Activated CD8-positive, alpha-beta T cell treated with anti-CD3 and anti-CD28 coated beads for 36 hours (primary cell): ENCODE measurements around the gene ATP4B. TPM values are rescaled to one million over a fixed set of nuclear protein-coding genes. Genes with fewer than 3 reads are reported as not detected.
"Not testable (repeated sequence)": the region's sequence is repeated elsewhere in the genome, so short reads cannot be mapped to it uniquely, and the experiment has no call there.

Source experiments
- ATAC-seq: fragments of 200-7000 bp; cut with Tn5 transposase; one replicate; pipeline ENCODE4 v1.10.0; 2021; ENCODE audit warnings: mild to moderate bottlenecking, moderate library complexity
- CTCF ChIA-PET: fragments of 350-600 bp; sonication (Branson Sonifier 250); formaldehyde crosslinking; loops from one replicate; lab custom pipeline; 2021; ENCODE audit warnings: antibody characterized with exemption; lab: Charles Lee
- POLR2A ChIA-PET: fragments of 350-600 bp; sonication (Branson Sonifier 250); formaldehyde crosslinking; loops from one replicate; lab custom pipeline; 2021; ENCODE audit warnings: antibody characterized with exemption; lab: Charles Lee
- DNase-seq: peaks from one replicate; pipeline ENCODE4 v3.0.0-alpha.2; 2020
- H3K27ac Mint-ChIP-seq: one replicate; pipeline ENCODE4 v1.8.0; 2021; ENCODE audit warnings: mild to moderate bottlenecking, mixed read lengths
- H3K27me3 Mint-ChIP-seq: one replicate; pipeline ENCODE4 v1.8.0; 2021; ENCODE audit warnings: mixed read lengths
- H3K36me3 Mint-ChIP-seq: one replicate; pipeline ENCODE4 v1.8.0; 2021; ENCODE audit warnings: low read depth, mixed read lengths
- H3K4me1 Mint-ChIP-seq: one replicate; pipeline ENCODE4 v1.8.0; 2021; ENCODE audit warnings: low read depth, mixed read lengths
- H3K4me3 Mint-ChIP-seq: one replicate; pipeline ENCODE4 v1.8.0; 2021; ENCODE audit warnings: mild to moderate bottlenecking, moderate library complexity, mixed read lengths
- H3K9me3 Mint-ChIP-seq: one replicate; pipeline ENCODE4 v1.8.0; 2021; ENCODE audit warnings: mixed read lengths
- intact Hi-C: fragments of 100-400 bp; cut with micrococcal nuclease; formaldehyde crosslinking; loops from one replicate; pipeline ENCODE4 v1.10.0; 2022
- total RNA-seq, 2 experiments: library from RNA; stranded (reverse); gene quantifications; one replicate each; pipeline ENCODE4 v1.2.3, GENCODE V29; 2021
- TF ChIP-seq, protein P1 (sequence below): fragments of 200-600 bp; IDR thresholded peaks from one replicate; pipeline ENCODE4 v1.8.0; 2022; ENCODE audit warnings: antibody characterized with exemption, mild to moderate bottlenecking

Gene ATP4B
- total RNA-seq, 2 experiments from 2014 or later = not detected

DNA sequence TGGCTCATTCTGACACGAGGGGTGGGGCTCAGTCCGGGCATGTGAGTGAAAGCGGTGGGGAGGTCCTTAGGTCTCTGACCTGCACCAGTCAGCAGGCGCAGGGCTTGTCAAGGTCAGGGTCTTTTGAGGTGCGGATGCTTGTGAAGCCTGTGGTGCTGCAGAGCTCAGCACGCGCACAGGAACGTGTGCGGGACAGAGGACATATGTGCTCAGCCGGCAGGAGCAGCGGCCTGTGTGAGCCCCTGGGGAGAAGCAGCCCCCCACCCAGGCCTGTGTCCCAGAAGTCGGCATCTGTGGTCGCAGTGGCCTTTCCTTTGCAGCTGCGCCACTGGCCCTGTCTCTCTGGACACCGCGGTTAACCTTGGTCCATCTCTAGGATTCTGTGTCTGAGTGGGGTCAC lies 30.9 kb downstream of the ATP4B start:
- H3K4me1 Mint-ChIP-seq = no peaks in the 10 kb centered on the region

DNA sequence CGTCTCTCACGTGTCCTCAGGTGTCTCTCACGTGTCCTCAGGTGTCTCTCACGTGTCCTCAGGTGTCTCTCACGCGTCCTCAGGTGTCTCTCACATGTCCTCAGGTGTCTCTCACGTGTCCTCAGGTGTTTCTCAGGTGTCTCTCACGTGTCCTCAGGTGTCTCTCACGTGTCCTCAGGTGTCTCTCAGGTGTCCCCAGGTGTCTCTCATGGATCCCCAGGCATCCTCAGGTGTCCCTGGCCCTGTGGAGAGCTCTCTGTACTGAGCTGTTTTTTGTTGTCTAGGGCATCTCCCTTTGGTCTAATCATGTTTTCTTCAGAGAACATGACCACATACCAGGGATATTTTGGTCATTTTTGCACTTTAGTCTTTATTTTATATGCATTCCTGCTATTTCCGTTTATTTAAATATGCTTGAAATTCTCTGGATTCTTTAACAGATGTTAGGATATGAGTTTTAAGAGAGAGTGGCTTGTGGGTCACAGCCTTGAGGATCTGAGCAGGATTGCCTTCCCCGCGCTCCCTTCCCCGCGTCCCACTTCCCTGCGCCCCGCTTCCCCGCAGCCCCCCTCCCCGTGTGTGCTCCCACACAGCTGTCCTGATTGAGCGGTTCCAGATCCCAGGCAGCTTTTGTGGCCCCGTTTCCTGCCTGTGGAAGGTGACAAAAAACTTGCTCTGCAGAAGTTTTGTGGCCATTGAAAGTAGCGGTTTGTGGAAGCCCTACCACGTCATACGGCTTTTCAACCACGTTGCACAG lies 31.9 kb downstream of the ATP4B start:
- DNase-seq (no peak), ATAC-seq (no peak)
- intact Hi-C loops = no loop called here
- Mint-ChIP-seq H3K27me3 (no peaks in the 10 kb centered on the region), H3K4me3 (no peak overlapping the region), H3K4me1 (no peaks in the 10 kb centered on the region), H3K27ac (no peak overlapping the region), H3K36me3 (peaks cover 45% of the 10 kb centered on the region), H3K9me3 (no peaks in the 10 kb centered on the region)
- POLR2A ChIA-PET = no interaction called here
- CTCF ChIA-PET = no interaction called here
- TF ChIP-seq, protein P1, sequence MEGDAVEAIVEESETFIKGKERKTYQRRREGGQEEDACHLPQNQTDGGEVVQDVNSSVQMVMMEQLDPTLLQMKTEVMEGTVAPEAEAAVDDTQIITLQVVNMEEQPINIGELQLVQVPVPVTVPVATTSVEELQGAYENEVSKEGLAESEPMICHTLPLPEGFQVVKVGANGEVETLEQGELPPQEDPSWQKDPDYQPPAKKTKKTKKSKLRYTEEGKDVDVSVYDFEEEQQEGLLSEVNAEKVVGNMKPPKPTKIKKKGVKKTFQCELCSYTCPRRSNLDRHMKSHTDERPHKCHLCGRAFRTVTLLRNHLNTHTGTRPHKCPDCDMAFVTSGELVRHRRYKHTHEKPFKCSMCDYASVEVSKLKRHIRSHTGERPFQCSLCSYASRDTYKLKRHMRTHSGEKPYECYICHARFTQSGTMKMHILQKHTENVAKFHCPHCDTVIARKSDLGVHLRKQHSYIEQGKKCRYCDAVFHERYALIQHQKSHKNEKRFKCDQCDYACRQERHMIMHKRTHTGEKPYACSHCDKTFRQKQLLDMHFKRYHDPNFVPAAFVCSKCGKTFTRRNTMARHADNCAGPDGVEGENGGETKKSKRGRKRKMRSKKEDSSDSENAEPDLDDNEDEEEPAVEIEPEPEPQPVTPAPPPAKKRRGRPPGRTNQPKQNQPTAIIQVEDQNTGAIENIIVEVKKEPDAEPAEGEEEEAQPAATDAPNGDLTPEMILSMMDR = no peak

More for the DNA sequence above, 30.9 kb downstream of the ATP4B start:
- Mint-ChIP-seq H3K27ac (no peak overlapping the region), H3K36me3 (peaks cover 53% of the 10 kb centered on the region), H3K9me3 (no peaks in the 10 kb centered on the region), H3K4me3 (no peak overlapping the region), H3K27me3 (no peaks in the 10 kb centered on the region)
- TF ChIP-seq, protein P1 = no peak
- ChIA-PET POLR2A (no interaction called here), CTCF (no interaction called here)
- intact Hi-C loops = no loop called here
- DNase-seq (no peak), ATAC-seq (no peak)

DNA sequence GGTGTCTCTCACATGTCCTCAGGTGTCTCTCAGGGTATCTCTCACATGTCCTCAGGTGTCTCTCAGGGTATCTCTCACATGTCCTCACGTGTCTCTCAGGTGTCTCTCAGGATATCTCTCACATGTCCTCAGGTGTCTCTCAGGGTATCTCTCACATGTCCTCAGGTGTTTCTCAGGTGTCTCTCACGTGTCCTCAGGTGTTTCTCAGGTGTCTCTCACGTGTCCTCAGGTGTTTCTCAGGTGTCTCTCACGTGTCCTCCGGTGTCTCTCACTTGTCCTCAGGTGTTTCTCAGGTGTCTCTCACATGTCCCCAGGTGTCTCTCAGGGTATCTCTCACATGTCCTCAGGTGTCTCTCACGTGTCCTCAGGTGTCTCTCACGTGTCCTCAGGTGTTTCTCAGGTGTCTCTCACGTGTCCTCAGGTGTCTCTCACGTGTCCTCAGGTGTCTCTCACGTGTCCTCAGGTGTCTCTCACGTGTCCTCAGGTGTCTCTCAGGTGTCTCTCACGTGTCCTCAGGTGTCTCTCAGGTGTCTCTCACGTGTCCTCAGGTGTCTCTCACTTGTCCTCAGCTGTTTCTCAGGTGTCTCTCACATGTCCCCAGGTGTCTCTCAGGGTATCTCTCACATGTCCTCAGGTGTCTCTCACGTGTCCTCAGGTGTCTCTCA lies 33.2 kb downstream of the ATP4B start:
- intact Hi-C loops, H3K4me3 Mint-ChIP-seq, DNase-seq, H3K4me1 Mint-ChIP-seq, H3K27me3 Mint-ChIP-seq, POLR2A ChIA-PET, CTCF ChIA-PET, H3K9me3 Mint-ChIP-seq, H3K27ac Mint-ChIP-seq, ATAC-seq: not testable (repeated sequence)
- peaks cover 41% of the 10 kb centered on the region for H3K36me3 Mint-ChIP-seq

DNA sequence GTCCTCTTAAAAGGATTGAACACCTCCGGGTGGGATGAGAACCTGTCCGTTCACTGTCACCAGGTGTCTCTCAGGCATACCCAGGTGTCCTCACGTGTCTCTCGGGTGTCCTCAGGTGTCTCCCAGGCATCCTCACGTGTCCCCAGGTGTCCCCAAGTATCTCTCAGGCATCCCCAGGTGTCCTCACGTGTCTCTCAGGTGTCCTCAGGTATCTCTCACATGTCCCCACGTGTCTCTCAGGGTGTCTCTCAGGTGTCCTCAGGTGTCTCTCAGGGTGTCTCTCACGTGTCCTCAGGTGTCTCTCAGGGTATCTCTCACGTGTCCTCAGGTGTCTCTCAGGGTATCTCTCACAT lies 33.8 kb downstream of the ATP4B start:
- Mint-ChIP-seq H3K36me3 (peaks cover 37% of the 10 kb centered on the region), H3K4me3 (no peak overlapping the region), H3K27ac (no peak overlapping the region), H3K27me3 (no peaks in the 10 kb centered on the region), H3K9me3 (no peaks in the 10 kb centered on the region), H3K4me1 (no peaks in the 10 kb centered on the region)
- no peak for DNase-seq
- TF ChIP-seq, protein P1 = no peak
- POLR2A ChIA-PET = no interaction called here
- intact Hi-C loops = no loop called here
- CTCF ChIA-PET = no interaction called here
- ATAC-seq = no peak

DNA sequence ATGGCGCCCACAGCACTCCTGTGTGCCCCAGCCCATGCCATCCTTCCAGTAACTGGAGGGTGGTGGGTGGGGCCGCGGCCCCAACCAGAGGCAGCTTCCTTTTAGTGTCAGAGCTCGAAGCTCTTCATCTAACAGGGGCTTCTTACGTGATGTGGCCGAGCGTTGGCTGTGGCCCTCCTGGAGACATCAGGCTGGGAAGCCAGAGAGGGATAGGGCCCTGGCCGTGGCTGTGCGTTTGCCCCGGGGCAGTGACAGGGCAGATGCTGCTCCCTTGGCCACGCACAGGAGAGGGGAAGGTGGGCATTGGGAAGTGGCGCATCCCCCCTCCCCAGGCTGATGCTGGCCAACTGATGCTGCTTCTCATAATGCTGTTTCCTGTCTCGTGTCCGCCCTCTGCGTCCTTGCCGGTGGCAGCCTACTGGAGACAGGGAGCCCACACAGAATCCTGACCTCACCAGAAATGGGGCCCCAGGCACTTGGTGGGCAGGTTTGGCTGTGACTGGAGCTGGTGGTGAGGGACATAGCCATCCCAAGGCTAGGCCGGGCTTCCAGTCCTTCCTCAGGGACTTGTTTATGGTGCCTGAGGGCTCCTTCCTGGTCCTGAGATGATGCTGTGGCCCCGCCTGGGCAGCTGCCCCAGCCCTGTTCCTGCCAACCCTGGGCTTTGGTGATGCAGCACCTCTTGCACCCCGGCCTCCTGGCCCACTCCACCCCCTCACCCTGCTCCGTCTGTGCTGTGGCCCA lies 34.3 kb downstream of the ATP4B start:
- Mint-ChIP-seq H3K4me3 (no peak overlapping the region), H3K27ac (no peak overlapping the region), H3K9me3 (no peaks in the 10 kb centered on the region), H3K4me1 (no peaks in the 10 kb centered on the region), H3K36me3 (peaks cover 38% of the 10 kb centered on the region), H3K27me3 (no peaks in the 10 kb centered on the region)
- no peak for ATAC-seq
- POLR2A ChIA-PET = no interaction called here
- intact Hi-C loops = no loop called here
- CTCF ChIA-PET = no interaction called here
- DNase-seq = no peak
- TF ChIP-seq, protein P1 = no peak
